ENCODE data around the gene HPCAL1.

GRCh38 chr2:10383960-10384734, 81.4 kb downstream of the HPCAL1 start:
- no peak for TF ChIP-seq CTCF (IDR thresholded peaks at IDR 0.05)
- no peak for TF ChIP-seq EZH2 (IDR thresholded peaks at IDR 0.05; ENCODE audit: borderline replicate concordance, insufficient read depth, low read depth, low read length, poor library complexity, severe bottlenecking)
